Nephron progenitor cell (in vitro differentiated cells): Measurements from ENCODE around the gene GRIA1.

Experiments used
- DNase-seq: peaks from one replicate; pipeline ENCODE4 v3.0.0; 2021
- H3K27ac Mint-ChIP-seq: 2 replicates; pipeline ENCODE4 v1.8.0; 2021; ENCODE audit warnings: mild to moderate bottlenecking, moderate library complexity, mixed read lengths
- H3K27me3 Mint-ChIP-seq: 2 replicates; pipeline ENCODE4 v1.8.0; 2021; ENCODE audit warnings: mild to moderate bottlenecking, low read depth, mixed read lengths; ENCODE audit not compliant: poor library complexity
- H3K36me3 Mint-ChIP-seq: 2 replicates; pipeline ENCODE4 v1.8.0; 2021; ENCODE audit warnings: low read depth, mixed read lengths
- H3K4me1 Mint-ChIP-seq: 2 replicates; pipeline ENCODE4 v1.8.0; 2021; ENCODE audit warnings: mixed read lengths
- H3K4me3 Mint-ChIP-seq: 2 replicates; pipeline ENCODE4 v1.8.0; 2021; ENCODE audit warnings: mild to moderate bottlenecking, moderate library complexity, mixed read lengths
- H3K9me3 Mint-ChIP-seq: 2 replicates; pipeline ENCODE4 v1.8.0; 2021; ENCODE audit warnings: mild to moderate bottlenecking, moderate library complexity, mixed read lengths
- CTCF ChIP-seq: fragments of 200-600 bp; sonication (generic); IDR thresholded peaks from 2 replicates; pipeline ENCODE4 v1.5.0; 2021; ENCODE audit warnings: antibody characterized with exemption

GRIA1 gene

GRCh38 chr5:153605386-153605785, 114.9 kb downstream of the GRIA1 start:
- Mint-ChIP-seq H3K4me1 (no peaks in the 10 kb centered on the region), H3K27ac (no peak overlapping the region), H3K4me3 (no peak overlapping the region), H3K27me3 (no peaks in the 10 kb centered on the region), H3K9me3 (no peaks in the 10 kb centered on the region), H3K36me3 (no peaks in the 10 kb centered on the region)
- no peak for DNase-seq
- no peak for TF ChIP-seq CTCF

GRCh38 chr5:153610009-153610408, 119.5 kb downstream of the GRIA1 start:
- Mint-ChIP-seq H3K9me3 (no peaks in the 10 kb centered on the region), H3K36me3 (no peaks in the 10 kb centered on the region), H3K4me1 (peaks cover 4% of the 10 kb centered on the region), H3K27ac (no peak overlapping the region), H3K4me3 (no peak overlapping the region), H3K27me3 (peaks cover 3% of the 10 kb centered on the region)
- no peak for DNase-seq
- no peak for TF ChIP-seq CTCF

GRCh38 chr5:153610811-153611210, 120.3 kb downstream of the GRIA1 start:
- Mint-ChIP-seq H3K27me3 (peaks cover 3% of the 10 kb centered on the region), H3K27ac (no peak overlapping the region), H3K9me3 (no peaks in the 10 kb centered on the region), H3K4me3 (no peak overlapping the region), H3K36me3 (no peaks in the 10 kb centered on the region), H3K4me1 (peaks cover 4% of the 10 kb centered on the region)
- TF ChIP-seq CTCF: no peak
- DNase-seq: no peak

GRCh38 chr5:153613144-153613543, 122.7 kb downstream of the GRIA1 start:
- Mint-ChIP-seq H3K27ac (no peak overlapping the region), H3K36me3 (no peaks in the 10 kb centered on the region)
- TF ChIP-seq CTCF: no peak

GRCh38 chr5:153613672-153614071, 123.2 kb downstream of the GRIA1 start:
- H3K4me1 Mint-ChIP-seq: peaks cover 9% of the 10 kb centered on the region
- H3K4me3 Mint-ChIP-seq: no peak overlapping the region
- H3K36me3 Mint-ChIP-seq: no peaks in the 10 kb centered on the region
- H3K9me3 Mint-ChIP-seq: no peaks in the 10 kb centered on the region
- peaks cover 3% of the 10 kb centered on the region for H3K27me3 Mint-ChIP-seq
- H3K27ac Mint-ChIP-seq: peak overlapping the region; percentile 5
- no peak for DNase-seq
- TF ChIP-seq CTCF: no peak

More at GRCh38 chr5:153613144-153613543, 122.7 kb downstream of the GRIA1 start:
- H3K9me3 Mint-ChIP-seq: no peaks in the 10 kb centered on the region
- H3K4me1 Mint-ChIP-seq: peaks cover 5% of the 10 kb centered on the region
- peaks cover 3% of the 10 kb centered on the region for H3K27me3 Mint-ChIP-seq
- no peak overlapping the region for H3K4me3 Mint-ChIP-seq
- no peak for DNase-seq

GRCh38 chr5:153617190-153617589, 126.7 kb downstream of the GRIA1 start:
- Mint-ChIP-seq H3K27ac (no peak overlapping the region), H3K36me3 (no peaks in the 10 kb centered on the region), H3K4me1 (peaks cover 16% of the 10 kb centered on the region), H3K27me3 (no peaks in the 10 kb centered on the region), H3K9me3 (no peaks in the 10 kb centered on the region), H3K4me3 (no peak overlapping the region)
- no peak for DNase-seq
- TF ChIP-seq CTCF: no peak
